Fibroblast of skin of scalp (primary cell): ENCODE data around the gene NKAIN2.

Source experiments
- DNase-seq: peaks from one replicate; pipeline ENCODE4 v3.0.0-alpha.2; 2013

Gene NKAIN2

DNA sequence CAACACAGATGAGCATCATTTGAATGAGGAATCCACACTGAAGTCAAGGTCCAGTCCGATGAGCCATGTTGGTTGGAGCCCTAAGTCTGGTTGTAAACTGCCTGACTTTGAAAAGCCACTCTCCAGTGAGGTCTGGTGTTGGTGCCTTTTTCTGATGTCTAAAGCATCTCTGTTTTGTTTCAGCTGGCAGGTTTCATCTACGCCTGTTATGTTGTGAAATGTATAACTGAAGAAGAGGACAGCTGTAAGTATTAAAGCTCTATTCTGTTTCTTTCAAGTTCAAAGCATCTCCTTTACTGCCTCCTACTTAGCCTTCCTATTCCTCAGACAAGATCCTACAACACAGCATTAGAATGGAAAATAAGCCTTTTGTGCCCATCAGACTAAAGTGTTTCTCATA lies 987.5 kb downstream of the NKAIN2 start:
- DNase-seq, result no peak

DNA sequence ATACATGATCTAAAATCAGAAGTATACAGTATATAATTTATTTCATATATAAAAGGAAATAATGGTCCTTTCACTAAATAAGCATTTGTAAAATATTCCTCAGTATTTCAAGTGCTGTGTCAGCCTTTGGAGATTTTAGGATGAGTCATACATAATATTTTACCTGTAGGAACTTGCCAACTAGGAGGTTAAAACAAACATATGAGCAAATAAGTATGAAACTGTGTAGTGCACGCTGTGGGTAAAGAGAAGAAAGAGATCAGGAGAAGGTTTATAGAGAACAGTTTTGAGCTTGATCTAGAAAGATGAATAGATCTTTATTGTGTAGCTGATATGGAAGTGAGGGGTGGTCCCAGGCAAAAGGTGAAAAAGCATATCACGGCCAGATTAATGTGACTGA lies 988.7 kb downstream of the NKAIN2 start:
- DNase-seq, result no peak

DNA sequence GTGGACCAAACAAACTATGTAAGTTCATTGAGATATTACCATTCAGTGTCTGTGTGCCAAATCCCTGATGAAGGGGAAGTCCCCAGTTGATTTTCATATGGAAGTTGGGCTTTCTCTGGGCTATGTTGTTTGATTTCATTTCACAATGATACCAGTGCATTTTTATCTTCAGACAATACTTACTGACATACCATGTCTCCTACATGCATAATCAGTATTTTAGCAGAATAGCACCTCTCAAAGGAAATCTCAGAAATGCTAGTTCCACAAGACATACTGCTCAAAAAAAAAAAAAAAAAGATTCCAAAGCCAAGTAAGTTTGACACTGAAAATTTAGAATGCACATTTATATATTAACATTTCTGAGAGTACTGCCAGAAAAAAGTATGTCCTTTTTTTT lies 989.7 kb downstream of the NKAIN2 start:
- no peak for DNase-seq

DNA sequence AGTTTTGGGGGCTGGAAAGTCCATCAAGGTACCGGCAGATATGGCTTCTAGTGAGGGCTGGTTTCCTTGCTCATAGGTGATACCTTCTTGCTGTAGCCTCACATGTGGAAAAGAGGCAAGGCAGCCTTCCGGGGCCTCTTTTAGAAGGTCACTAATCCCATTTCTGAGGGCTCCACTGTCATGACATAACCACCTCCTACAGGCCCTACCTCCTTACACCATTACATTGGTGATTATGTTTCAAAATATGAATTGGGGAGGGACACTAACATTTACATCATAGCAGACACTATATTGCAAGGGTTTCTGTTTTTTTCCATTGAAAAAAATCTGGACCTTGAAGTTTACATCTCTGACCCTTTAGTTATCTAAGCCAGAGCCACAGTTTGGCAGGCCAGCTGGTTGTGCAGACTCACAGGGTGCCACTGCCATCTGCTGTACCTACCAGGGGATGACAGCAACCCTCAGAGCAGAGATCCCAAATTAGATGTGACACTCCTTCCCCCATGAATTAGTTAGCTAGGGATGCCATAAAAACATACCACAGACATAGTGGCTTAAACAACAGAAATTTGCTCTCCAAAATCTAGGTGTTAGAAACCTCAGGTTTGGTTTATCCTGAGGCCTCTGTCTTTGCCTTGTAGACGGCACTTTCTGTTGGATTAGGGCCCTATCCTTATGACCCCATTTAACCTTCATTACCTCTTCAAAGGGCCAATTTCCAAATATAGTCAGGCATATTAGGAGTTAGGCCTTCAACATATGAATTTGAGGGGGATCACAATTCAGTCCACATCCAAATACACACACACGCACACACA lies 992.2 kb downstream of the NKAIN2 start:
- DNase-seq, result peak; percentile 32

DNA sequence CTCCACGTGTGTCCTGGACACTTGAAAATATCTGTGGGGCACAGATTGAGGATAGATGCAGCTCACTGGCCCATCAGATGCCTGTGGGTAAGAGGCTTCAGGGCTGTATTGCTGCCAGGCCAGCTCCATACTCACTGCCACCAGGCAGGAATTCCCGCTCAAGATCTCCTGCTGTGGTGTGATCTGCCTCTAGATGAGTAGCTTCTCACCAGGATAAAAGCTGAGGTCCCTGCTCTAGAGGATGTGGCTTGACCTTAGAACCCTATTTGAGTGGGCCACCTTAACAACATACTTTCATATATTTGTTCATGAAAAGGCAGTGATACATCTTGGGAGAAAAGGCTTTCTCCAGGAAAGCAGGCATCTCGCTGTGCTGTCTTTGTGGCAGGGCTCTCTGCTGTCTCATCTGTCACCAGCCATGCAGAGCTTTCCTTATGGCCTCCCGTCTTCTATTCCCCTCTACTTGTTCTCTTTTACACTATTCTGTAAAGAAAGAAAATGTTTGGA lies 992.9 kb downstream of the NKAIN2 start:
- DNase-seq, result peak; percentile 2

DNA sequence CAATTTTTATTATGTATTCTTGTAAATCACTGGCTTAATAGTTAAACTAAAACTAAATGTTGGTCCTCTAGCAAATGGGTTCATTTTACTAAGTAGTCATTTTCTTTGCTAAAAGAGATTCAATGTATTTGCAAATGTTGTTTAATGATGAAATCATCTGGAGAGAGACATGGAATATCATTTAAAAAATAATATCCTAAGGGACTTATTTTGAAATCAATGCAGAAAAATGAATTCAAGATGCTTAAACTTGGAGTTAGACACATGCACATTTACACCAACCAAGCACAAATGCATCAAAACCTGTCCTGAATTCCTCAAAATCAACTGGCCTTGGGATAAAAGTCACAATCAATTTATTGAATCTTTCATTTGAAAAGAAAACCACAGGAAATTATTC lies 993.6 kb downstream of the NKAIN2 start:
- DNase-seq, result no peak

DNA sequence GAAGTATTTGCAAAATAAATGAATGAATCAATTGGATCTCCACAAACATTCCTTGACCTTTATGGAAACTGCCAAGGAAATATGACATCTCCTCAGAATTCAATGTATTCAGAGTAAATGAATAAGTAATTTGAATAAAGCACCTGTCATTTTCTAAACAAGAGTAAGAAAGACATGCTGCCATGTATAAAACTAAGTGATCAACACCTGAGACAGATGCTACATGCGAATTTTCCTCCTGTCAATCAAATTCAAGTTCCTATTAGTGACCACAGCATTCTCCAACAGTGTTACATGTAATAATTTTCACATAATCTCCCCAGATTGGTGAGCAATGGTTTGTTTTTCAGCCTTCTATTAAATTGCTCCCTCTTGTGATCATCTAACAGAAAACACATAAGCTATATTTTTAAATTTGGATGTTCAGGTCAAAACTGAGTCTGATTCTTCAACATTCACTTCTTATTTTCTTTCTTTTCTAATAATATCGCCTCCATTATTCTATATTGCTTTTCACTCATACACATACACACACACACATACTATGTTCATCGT lies 995.4 kb downstream of the NKAIN2 start:
- no peak for DNase-seq

DNA sequence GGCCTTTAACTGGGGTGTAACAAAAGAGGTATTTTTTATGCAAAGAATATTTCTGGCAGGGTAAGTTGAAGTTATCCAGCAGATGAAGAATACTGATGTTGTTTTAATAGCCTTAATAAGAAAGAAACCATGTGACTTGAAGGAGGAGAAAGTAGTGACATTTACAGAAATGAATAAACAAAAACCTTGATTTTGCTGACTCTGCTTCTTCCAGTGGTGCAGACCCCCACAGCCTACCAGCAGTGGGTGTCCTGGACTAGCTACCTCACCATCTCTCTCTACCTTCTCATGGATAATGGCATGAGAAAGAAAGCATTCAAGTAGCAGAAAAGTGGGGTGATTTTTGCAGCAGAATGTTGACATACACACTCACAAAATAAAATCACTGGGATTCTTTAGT lies 996.0 kb downstream of the NKAIN2 start:
- no peak for DNase-seq

DNA sequence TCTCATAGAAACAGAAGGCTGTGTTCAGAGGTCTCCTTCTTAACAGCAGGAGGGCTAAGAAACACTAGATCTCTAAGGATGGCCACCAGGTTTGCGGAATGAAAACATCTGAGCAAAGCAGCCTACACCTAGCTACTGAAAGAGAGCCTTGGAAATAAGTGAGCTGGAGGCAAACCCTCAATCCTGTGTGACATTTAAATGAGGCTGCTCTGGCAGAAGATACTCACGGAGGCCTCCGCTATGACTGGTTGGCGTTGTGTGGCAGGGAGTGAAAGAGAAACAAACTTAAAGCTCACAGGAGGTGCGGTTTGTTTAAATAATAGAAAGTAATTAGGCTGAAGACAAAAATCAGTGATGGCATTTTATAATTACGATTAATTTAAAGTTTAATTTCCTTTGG lies 996.6 kb downstream of the NKAIN2 start:
- no peak for DNase-seq

DNA sequence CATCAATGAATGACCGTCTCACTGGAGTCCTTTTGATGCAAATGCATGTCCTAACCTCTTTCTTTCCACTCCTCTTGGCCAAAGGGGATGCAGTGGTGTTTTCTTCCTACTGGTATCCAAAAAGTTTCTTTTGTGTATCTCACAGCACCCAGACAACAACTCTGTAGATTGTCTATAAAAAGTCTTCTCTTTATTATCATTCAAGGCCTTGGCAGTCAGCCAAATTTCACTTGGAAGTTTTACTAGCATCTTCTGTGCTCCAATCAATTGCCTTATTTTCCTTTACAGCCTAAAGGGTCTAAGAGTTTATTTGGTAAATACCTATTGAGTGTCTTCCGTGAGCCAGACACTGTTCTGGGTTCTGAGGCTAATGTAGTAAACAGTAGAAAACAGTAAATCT lies 1008.4 kb downstream of the NKAIN2 start:
- DNase-seq, result no peak

DNA sequence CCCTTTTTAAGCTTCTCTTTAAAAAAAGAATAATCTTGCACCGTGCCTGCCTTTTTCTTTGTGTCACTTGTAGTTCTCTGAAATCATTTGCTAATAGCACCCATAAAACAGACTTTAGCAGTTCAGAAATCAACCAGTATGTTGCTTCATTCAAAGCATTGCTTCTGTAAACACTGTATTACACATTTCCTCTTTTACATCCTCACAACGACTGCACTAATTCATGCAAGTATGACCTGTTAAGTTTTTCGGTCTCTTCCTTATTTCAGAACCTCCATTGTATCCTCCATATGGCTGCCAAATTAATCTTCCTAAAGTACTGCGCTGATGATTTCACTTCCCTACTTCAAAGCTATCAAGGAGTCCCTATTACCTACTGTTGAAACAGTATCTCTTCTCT lies 1015.7 kb downstream of the NKAIN2 start:
- DNase-seq, result no peak

DNA sequence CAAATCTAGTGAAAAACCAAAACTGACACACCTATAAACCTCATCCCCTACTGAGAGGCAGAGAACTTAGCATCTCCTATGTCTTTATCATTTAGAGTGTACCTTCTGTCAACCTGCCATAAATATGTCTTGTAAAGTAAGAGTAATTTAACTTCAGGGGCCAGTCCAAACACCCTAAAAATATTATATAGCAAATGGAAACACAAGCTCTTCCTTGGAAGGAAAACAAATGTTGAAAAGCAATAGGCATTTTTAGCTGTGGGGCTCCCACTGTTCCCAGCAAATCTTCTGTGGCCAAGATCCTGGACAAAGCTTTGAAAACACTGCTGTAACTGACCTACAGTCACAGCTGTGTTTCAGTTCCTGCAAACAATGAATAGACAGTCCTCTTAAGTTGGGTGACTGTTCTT lies 1018.5 kb downstream of the NKAIN2 start:
- no peak for DNase-seq

DNA sequence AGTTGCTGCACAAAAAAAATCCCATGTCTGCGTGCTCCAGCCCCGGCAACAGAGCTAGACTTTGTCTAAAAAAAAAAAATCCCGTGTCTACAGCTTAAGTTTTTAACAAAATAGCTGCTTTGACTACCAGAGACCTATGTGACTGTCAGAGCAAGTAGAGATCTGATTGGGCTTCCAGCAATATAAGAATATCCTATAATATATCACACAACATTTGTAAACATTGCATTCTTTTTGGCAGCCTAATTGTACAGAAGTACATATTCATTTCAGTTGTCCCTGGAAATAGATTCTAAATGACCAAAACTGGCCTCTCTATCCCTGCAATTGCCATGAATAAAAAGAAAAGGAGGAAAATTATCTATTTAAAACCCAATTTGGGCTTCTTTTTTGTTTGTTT lies 1019.1 kb downstream of the NKAIN2 start:
- no peak for DNase-seq

DNA sequence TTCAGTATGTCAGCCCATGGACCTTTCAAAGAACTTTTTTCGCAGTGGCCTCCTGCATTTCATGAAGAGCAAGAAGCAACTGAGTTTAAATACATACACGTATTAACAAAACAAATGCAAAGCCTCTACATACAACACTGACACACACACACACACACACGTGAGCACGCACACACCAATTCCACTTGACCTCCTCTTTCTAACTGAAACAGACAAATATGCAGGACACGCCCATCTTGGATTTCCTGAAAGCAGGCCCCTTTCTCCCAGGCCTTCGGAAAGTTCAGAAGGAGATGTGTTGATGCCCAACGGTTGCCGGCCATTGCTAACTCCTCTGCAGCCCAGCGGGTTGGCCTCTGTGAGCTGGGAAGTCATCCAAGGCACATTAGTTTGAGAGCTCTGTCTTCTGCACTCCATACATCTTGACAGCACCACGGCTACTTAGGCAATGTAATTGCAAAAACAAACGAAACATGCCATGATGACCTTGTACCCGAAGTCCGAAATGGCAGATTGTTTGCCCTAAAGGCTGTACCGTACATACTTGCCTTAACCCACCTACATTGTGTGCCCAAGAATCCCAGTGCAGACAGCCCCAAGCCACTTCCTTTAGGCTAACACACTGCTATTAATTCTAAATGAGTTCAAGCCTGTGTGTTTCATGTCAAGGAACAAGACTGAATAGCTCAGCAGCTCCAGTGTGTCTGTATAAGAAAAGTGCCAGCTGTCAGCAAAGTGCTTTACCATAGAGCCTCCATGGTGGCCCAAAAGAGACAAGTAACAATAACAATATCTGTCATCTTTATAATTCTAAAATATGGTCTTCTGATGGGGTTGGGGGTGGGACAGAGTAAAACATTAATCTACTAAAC lies 1019.8 kb downstream of the NKAIN2 start:
- no peak for DNase-seq

DNA sequence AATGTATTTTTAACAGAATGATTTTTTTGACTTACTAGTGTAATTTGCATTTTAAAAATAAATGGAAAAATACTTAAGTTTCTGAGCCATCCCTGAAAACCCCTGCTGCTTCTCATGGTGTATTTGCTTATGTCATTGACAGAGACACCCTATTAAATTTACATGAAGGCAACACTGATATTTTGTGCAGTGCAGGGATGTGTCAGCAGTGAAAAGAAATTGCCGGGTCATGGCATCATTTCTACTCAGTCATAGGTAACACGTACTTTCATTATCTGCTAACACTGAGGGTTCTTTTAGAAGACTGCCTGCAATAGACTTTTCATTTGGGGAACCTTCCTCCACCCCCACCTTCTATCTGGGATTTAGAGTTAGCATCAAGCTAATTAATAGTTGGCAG lies 1021.9 kb downstream of the NKAIN2 start:
- no peak for DNase-seq

DNA sequence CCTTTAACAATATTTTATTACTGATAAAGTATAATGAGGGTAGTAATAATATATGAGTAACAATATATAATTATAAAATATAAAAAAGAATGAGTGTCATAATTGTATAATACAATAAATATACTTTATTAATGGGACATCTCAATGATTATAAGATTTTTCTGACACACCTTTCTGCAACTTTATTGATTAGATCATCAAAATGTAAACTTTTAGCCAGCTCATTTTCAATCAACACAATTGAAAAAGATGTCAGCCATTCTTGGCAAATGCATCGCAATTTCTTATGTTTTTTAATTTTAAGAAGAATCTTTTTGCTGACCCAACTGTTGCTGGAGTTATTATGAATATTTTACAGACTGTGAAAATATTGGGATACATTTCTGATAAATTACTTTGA lies 1026.2 kb downstream of the NKAIN2 start:
- DNase-seq, result no peak

DNA sequence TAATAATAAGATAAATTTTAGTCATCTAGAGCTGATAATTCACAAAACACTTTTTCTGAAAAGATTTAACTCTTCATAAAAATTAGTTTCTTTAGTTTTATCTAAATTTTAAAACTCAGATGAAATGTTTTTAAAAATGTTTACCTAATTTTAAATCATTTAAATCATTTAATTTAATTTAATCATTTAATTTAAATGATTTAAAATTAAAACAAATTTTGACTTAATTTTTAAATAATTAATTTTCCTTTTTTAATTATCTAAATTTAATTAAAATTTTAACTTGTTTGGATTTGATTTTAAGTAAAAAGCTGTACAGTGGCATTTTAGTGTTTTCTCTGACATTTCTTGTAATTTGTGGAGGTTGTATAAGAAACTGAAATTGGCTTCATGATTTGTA lies 1026.8 kb downstream of the NKAIN2 start:
- no peak for DNase-seq

DNA sequence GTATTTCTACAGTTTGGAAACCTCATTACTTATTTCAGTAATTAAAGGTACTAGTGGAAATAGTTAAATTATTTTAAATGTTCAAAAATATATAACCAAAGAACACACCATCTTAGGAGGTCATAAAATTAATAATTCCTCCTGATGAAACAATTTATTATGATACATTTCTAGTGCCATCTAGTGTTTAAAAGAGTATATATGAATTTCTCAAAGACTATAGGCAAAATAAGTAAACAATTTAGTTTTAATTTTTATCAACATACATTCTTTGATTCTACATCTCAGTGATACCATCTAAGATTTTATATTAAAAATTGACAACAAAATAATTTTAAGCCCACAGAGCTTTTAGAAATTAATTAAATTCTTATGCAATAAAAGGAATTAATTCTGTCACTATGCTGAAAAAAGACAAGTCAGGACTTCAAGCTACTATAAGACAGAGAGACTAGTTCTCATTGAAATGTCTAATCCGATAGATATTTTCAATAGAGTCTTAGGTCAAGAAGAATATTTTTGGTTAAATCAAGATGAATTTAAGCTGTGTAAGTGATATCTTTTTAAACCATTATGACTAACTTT lies 1050.8 kb downstream of the NKAIN2 start:
- no peak for DNase-seq

DNA sequence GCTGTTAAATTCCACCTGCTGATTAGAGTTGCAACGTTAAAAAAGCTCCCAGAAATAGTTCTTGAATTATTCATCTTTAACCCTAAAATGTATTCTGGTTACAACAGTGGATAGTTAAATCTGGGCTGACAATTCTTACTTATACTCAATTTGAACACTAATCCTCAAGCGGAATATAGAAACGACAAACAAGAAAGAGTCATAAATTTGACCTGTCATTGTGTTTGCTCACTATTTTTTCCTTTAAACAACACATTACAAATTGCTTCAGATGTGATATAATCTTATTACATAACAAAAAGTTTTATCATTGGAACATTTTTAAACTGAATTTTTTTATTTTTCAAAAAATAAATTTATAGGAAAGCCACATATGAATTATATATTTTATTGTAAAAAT lies 1054.1 kb downstream of the NKAIN2 start:
- no peak for DNase-seq

DNA sequence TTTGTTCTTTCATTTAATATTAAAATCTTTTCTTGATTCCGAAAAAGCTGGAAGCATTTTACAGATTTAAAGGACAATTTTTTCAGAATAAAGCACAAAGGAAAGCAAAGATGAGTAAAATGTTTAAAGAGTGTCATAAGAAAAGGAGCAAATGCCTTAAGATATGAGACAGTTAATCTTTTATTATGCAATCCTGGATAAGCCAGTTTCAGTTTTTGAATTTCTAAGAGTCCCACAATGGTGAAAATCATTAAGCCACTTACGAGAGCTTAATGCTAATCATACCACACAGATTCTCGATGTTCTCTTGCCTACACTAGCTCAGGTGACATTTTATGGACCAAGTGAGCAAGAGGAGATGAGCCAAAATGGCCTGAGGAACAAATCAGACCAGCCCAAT lies 1054.9 kb downstream of the NKAIN2 start:
- DNase-seq, result no peak

DNA sequence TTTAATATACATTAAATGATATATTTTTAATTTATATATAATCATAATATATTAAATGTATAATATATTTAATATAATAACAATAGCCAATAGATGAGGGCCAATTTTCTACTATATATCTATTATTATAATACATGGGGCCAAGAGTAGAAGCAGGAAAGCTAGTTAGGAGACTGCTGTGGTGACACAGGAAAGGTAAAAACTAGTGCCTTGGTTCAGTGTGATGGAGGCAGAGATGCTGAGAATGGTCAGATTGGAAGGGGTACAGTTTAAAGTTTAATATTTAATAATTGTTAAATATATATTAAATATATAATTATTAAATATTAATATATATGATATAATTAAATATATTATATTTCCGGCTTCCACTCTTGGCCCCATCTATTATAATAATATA lies 1055.7 kb downstream of the NKAIN2 start:
- no peak for DNase-seq

DNA sequence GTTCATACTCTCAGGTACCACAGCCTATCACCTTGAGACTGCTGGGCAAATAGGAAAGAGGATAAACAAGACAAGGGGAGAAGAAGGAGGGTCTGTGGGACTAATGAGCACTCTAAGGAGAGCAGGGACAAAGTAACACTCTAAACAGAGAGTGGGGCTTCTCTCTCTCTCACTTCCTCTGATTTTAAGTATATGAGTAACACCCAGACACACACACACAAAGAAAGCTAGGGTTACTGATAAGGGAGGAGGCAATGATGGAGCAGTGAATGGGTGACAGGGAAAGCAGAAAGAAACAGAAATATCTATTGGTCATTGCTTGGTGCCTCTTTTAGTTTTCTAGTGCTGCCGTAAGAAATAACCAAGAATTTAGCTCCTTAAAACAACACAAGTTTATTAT lies 1062.4 kb downstream of the NKAIN2 start:
- no peak for DNase-seq

DNA sequence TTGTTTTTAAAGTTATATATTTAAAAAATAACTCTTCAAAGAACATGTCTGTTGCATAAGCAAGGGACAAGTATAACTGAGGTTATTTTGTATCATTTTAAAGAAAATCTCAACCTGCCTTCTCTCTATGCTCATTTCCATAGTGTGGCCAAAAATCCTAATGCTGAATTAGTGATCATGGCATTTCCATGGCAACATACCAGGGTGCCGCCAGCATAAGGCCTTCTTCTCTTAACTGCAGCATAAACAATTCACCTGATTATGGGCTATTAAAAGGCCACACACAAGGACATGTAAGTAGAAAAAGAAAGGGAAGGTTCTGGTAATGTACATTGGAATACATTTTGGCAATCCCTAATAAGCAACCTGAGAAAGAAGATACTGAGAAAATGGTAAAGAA lies 1063.5 kb downstream of the NKAIN2 start:
- no peak for DNase-seq
